ENCODE measurements around the gene SSR3.

GRCh38 chr3:156561533-156561932 is 6.6 kb upstream of the SSR3 start:
- TF ChIP-seq CTCF (IDR thresholded peaks at IDR 0.05) (no peak), POLR2A (IDR thresholded peaks at IDR 0.05) (no peak)
